ENCODE measurements around the gene PRSS8. TPM values are rescaled to one million over a fixed set of nuclear protein-coding genes. Genes with fewer than 3 reads are reported as not detected.
A peak's percentile ranks its signal among the peaks of the same experiment; 100 is the strongest.
"Not testable (repeated sequence)": the region's sequence is repeated elsewhere in the genome, so short reads cannot be mapped to it uniquely, and the experiment has no call there.

The PRSS8 gene
- total and polyA plus RNA-seq, 3 experiments from 2014 or later, result not detected

DNA sequence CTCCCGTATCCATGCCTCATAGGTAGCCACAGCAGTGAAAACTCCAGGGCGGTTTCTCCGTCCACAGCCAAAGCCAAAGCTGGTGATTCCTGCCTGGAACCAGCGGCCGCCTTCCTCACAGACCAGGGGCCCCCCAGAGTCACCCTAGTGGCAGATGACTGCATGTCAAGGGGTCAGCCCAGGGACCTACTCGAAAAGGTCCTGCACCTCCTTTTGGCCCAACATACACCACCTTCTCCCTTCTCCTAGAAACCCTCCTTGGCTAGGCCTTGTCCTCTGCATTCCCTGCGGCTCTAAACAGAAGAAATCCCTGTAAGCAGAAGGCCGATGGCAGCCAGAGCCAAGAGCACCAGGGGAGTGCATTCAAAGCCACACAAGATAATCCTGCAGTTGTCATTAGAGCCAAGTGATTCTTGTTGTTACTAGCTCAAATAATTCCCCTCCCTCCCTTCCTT, 8.2 kb upstream of the PRSS8 start:
- ChIA-PET CTCF (interaction anchor here (0.6 to 3.6 kb wide), 11 partner anchors 9 to 315 kb away, joined by 3 to 44 read pairs (median 7); partner anchors contain the start of genes ARMC5, FUS, HSD3B7 and ZNF843), POLR2A (interaction anchor here (2.5 to 3.1 kb wide), 3 partner anchors 25 to 70 kb away, joined by 21 to 72 read pairs (median 59); partner anchors contain the start of genes FUS, KAT8, ZNF646 and ZNF668)
- peak overlapping the region in 4 of 8 donors; percentile 29 to 69 (median 49) for H3K27ac Mint-ChIP-seq
- Histone ChIP-seq H3K27me3 (ENCODE audit: insufficient read depth, low read length, poor library complexity, severe bottlenecking) (no peaks in the 10 kb centered on the region), H3K4me3 (ENCODE audit: low read length) (no peak overlapping the region), H3K27ac (ENCODE audit: low read depth, low read length) (no peak overlapping the region), H3K4me1 (ENCODE audit: insufficient read depth, low read length) (peaks cover 19% of the 10 kb centered on the region), H3K9me3 (ENCODE audit: low read length) (no peaks in the 10 kb centered on the region), H3K36me3 (ENCODE audit: insufficient read depth, low read length) (no peaks in the 10 kb centered on the region)
- peaks cover 0 to 1% of the 10 kb centered on the region in 2 donors for H3K27me3 Mint-ChIP-seq
- no peaks in the 10 kb centered on the region for H3K9me3 Mint-ChIP-seq
- DNase-seq, result no peak
- peak overlapping the region; percentile 53 to 90 (median 66) for H3K4me3 Mint-ChIP-seq
- H3K36me3 Mint-ChIP-seq, result peaks cover 0 to 1% (median 0%) of the 10 kb centered on the region in 3 donors
- H3K4me1 Mint-ChIP-seq, result peaks cover 5 to 14% (median 6%) of the 10 kb centered on the region in 3 donors

GRCh38 chr16:31143011-31143693, 7.6 kb upstream of the PRSS8 start:
- Mint-ChIP-seq H3K27me3 (peaks cover 0 to 1% of the 10 kb centered on the region in 2 donors), H3K27ac (peak overlapping the region in 5 of 8 donors; percentile 29 to 80 (median 42)), H3K9me3 (no peaks in the 10 kb centered on the region), H3K4me1 (peaks cover 5 to 14% (median 6%) of the 10 kb centered on the region in 3 donors), H3K36me3 (peaks cover 0 to 1% (median 0%) of the 10 kb centered on the region in 3 donors), H3K4me3 (peak overlapping the region; percentile 47 to 90 (median 73))
- H3K27ac ChIP-seq (ENCODE audit: low read depth, low read length), result no peak overlapping the region
- H3K36me3 ChIP-seq (ENCODE audit: insufficient read depth, low read length), result no peaks in the 10 kb centered on the region
- H3K4me1 ChIP-seq (ENCODE audit: insufficient read depth, low read length), result peaks cover 19% of the 10 kb centered on the region
- no peak for DNase-seq
- H3K4me3 ChIP-seq (ENCODE audit: low read length), result peak overlapping the region; percentile 59
- no peaks in the 10 kb centered on the region for H3K27me3 ChIP-seq (ENCODE audit: insufficient read depth, low read length, poor library complexity, severe bottlenecking)
- ChIA-PET POLR2A (interaction anchor here (0.6 to 3.1 kb wide), 10 partner anchors 25 to 730 kb away, joined by 3 to 72 read pairs (median 9); partner anchors contain the start of genes FUS, KAT8, PYCARD and STX4), CTCF (interaction anchor here (0.6 to 3.6 kb wide), 48 partner anchors 8 to 726 kb away, joined by 3 to 44 read pairs (median 6); partner anchors contain the start of genes ARMC5, FUS, HSD3B7 and KAT8)
- no peaks in the 10 kb centered on the region for H3K9me3 ChIP-seq (ENCODE audit: low read length)

DNA sequence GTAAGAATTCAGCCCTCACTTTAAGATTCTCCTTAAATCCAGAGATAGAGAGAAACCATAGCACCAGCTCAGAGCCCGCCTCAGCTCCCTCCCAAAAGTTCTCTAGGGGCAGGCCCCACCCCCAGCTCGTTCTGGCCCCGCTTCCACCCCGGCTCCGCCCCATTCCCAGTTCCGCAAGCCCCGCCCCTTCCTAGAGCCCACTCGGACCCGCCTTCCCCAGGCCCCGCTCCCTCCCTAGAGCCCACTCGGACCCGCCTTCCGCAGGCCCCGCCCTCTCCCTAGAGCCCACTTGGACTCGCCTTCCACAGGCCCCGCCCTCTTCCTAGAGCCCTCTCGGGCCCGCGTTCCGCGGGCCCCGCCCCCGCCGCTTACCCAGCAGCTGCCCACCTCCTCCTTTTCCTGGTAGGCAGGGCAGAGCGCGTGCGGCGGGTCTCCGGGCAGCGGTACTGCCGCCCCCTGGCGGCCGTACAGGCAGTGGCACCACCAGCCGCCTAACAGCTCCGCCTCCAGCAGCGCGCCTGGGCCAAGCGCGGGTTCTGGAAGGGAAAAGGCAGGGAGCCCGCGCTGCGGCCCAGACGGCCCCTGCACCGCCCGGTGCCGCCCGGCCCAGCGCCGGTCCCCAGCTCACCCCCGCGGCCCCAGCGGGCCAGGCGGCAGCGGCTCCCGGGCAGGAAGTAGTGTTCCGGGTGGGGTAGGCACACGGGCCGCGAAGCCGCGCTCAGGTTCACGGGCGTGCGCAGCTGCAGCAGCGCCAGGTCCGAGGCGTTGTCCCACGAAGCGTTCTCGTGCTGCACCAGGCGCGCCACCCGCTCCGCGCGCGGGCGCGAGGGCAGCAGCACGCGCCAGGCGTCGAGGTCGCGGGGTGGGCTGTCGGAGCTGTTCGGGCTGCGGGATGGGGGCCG, 6.8 kb upstream of the PRSS8 start:
- POLR2A ChIA-PET, result interaction anchor here (0.5 to 3.1 kb wide), 16 partner anchors 24 to 731 kb away, joined by 3 to 72 read pairs (median 4); partner anchors contain the start of genes FUS, KAT8, PHKG2 and PYCARD
- Histone ChIP-seq H3K4me3 (ENCODE audit: low read length) (peak overlapping the region; percentile 59), H3K27ac (ENCODE audit: low read depth, low read length) (peak overlapping the region; percentile 61), H3K4me1 (ENCODE audit: insufficient read depth, low read length) (peaks cover 19% of the 10 kb centered on the region), H3K27me3 (ENCODE audit: insufficient read depth, low read length, poor library complexity, severe bottlenecking) (no peaks in the 10 kb centered on the region), H3K36me3 (ENCODE audit: insufficient read depth, low read length) (no peaks in the 10 kb centered on the region), H3K9me3 (ENCODE audit: low read length) (no peaks in the 10 kb centered on the region)
- no peaks in the 10 kb centered on the region for H3K9me3 Mint-ChIP-seq
- peak overlapping the region; percentile 74 to 90 (median 86) for H3K27ac Mint-ChIP-seq
- H3K4me1 Mint-ChIP-seq, result peaks cover 5 to 14% (median 6%) of the 10 kb centered on the region in 3 donors
- H3K4me3 Mint-ChIP-seq, result peak overlapping the region; percentile 68 to 92 (median 78)
- no peaks in the 10 kb centered on the region for H3K27me3 Mint-ChIP-seq
- peaks cover 0 to 1% (median 0%) of the 10 kb centered on the region in 3 donors for H3K36me3 Mint-ChIP-seq
- DNase-seq, result peak; percentile 93 to 99 (median 95)
- CTCF ChIA-PET, result interaction anchor here (0.6 to 3.6 kb wide), 52 partner anchors 9 to 735 kb away, joined by 3 to 44 read pairs (median 5); partner anchors contain the start of genes ARMC5, FUS, HSD3B7 and KAT8

DNA sequence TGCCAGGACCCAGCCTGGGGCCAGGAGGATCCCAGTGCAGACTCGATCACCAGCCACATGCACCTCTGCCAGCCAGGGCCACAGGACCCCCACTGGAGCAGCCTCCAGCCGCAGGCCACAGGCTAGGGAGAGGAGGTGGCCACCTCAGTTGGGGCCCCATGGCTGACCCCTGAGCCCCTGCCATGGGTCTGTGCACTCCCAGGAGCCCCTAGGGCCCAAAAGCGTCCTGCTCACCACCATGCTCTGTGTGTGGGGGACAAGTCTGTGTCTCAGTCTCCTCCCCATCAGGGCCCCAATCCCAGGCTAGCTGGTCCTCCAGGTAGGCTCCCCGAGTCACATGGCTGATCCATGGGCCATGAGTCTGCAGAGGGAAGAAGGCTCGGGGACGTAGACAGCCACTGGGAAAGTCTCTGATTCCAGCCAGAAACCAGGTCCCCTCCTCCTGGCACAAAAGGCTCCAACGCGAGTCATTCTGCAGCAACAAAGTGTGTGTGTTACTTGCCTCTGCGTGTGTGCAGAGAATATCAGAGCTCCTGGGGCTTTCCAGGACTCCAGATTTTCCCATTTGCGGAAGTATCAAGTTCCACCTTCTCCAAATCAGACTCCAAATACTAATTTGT, 6.1 kb upstream of the PRSS8 start:
- Mint-ChIP-seq H3K9me3 (no peaks in the 10 kb centered on the region), H3K4me3 (peak overlapping the region; percentile 68 to 92 (median 78)), H3K4me1 (peaks cover 5 to 14% (median 6%) of the 10 kb centered on the region in 3 donors), H3K36me3 (no peaks in the 10 kb centered on the region), H3K27me3 (no peaks in the 10 kb centered on the region), H3K27ac (peak overlapping the region; percentile 74 to 90 (median 86))
- CTCF ChIA-PET, result interaction anchor here (0.8 to 3.6 kb wide), 44 partner anchors 9 to 736 kb away, joined by 3 to 44 read pairs (median 6); partner anchors contain the start of genes ARMC5, FUS, HSD3B7 and KAT8
- peak in 1 of 5 donors; percentile 12 for DNase-seq
- H3K36me3 ChIP-seq (ENCODE audit: insufficient read depth, low read length), result no peaks in the 10 kb centered on the region
- peak overlapping the region; percentile 61 for H3K27ac ChIP-seq (ENCODE audit: low read depth, low read length)
- peak overlapping the region; percentile 59 for H3K4me3 ChIP-seq (ENCODE audit: low read length)
- POLR2A ChIA-PET, result interaction anchor here (0.5 to 3.1 kb wide), 13 partner anchors 23 to 732 kb away, joined by 3 to 72 read pairs (median 7); partner anchors contain the start of genes FUS, KAT8, PHKG2 and PYCARD
- peaks cover 19% of the 10 kb centered on the region for H3K4me1 ChIP-seq (ENCODE audit: insufficient read depth, low read length)
- H3K9me3 ChIP-seq (ENCODE audit: low read length), result no peaks in the 10 kb centered on the region
- no peaks in the 10 kb centered on the region for H3K27me3 ChIP-seq (ENCODE audit: insufficient read depth, low read length, poor library complexity, severe bottlenecking)

- ChIA-PET POLR2A (interaction anchor here (2.3 to 3.1 kb wide), 2 partner anchors 23 to 61 kb away, joined by 9 to 59 read pairs; partner anchors contain the start of genes KAT8 and PYCARD), CTCF (interaction anchor here (1.9 to 3.5 kb wide), 3 partner anchors 23 to 318 kb away, joined by 10 to 34 read pairs (median 18); partner anchors contain the start of genes ARMC5 and KAT8)
- H3K9me3 ChIP-seq (ENCODE audit: low read length); H3K27me3 Mint-ChIP-seq; H3K36me3 Mint-ChIP-seq; H3K36me3 ChIP-seq (ENCODE audit: insufficient read depth, low read length); DNase-seq; H3K9me3 Mint-ChIP-seq; H3K4me3 Mint-ChIP-seq; H3K27me3 ChIP-seq (ENCODE audit: insufficient read depth, low read length, poor library complexity, severe bottlenecking); H3K4me3 ChIP-seq (ENCODE audit: low read length): not testable (repeated sequence)
- Histone ChIP-seq H3K27ac (ENCODE audit: low read depth, low read length) (peak overlapping the region; percentile 61), H3K4me1 (ENCODE audit: insufficient read depth, low read length) (peaks cover 19% of the 10 kb centered on the region)
- Mint-ChIP-seq H3K4me1 (peaks cover 5 to 14% (median 6%) of the 10 kb centered on the region in 3 donors), H3K27ac (peak overlapping the region in 1 of 8 donors; percentile 14)
Observed at GRCh38 chr16:31141071-31141469, 5.5 kb upstream of the PRSS8 start.

- H3K4me1 ChIP-seq (ENCODE audit: insufficient read depth, low read length), result peaks cover 19% of the 10 kb centered on the region
- no peak overlapping the region for H3K27ac ChIP-seq (ENCODE audit: low read depth, low read length)
- ChIA-PET POLR2A (no interaction called here), CTCF (interaction anchor here (1.1 kb wide), 1 partner anchor 9 kb away, joined by 3 read pairs; no protein-coding TSS in a partner anchor)
- Mint-ChIP-seq H3K27me3 (no peaks in the 10 kb centered on the region), H3K4me1 (peaks cover 6 to 14% (median 7%) of the 10 kb centered on the region in 3 donors), H3K27ac (no peak overlapping the region), H3K36me3 (no peaks in the 10 kb centered on the region), H3K4me3 (no peak overlapping the region), H3K9me3 (no peaks in the 10 kb centered on the region)
- H3K27me3 ChIP-seq (ENCODE audit: insufficient read depth, low read length, poor library complexity, severe bottlenecking), result no peaks in the 10 kb centered on the region
- H3K4me3 ChIP-seq (ENCODE audit: low read length), result no peak overlapping the region
- DNase-seq, result no peak
- H3K9me3 ChIP-seq (ENCODE audit: low read length), result no peaks in the 10 kb centered on the region
- H3K36me3 ChIP-seq (ENCODE audit: insufficient read depth, low read length), result no peaks in the 10 kb centered on the region
Observed at GRCh38 chr16:31138621-31139578, 3.4 kb upstream of the PRSS8 start.
